ENCODE data around the gene STK39. TPM values are rescaled to one million over a fixed set of nuclear protein-coding genes. Genes with fewer than 3 reads are reported as not detected.

Gene STK39
- total RNA-seq, 1 donor from 2014 or later = 31.9 TPM

GRCh38 chr2:168032091-168032490 is 215.3 kb downstream of the STK39 start:
- H3K9me3 Mint-ChIP-seq (ENCODE audit: low read depth) = no peaks in the 10 kb centered on the region
- DNase-seq (ENCODE audit: low spot score) = no peak
- peak overlapping the region; percentile 98 for H3K27ac Mint-ChIP-seq (ENCODE audit: unreplicated experiment)
- no peaks in the 10 kb centered on the region for H3K27me3 Mint-ChIP-seq (ENCODE audit: low read depth)
- no peak overlapping the region for H3K4me3 Mint-ChIP-seq (ENCODE audit: unreplicated experiment)
- peaks cover 9% of the 10 kb centered on the region for H3K36me3 Mint-ChIP-seq (ENCODE audit: low read depth)
- no peak for TF ChIP-seq CTCF (IDR thresholded peaks at IDR 0.05)
- peaks cover 65% of the 10 kb centered on the region for H3K4me1 Mint-ChIP-seq (ENCODE audit: low read depth)

GRCh38 chr2:168030862-168031624 is 216.4 kb downstream of the STK39 start:
- peaks cover 9% of the 10 kb centered on the region for H3K36me3 Mint-ChIP-seq (ENCODE audit: low read depth)
- H3K4me3 Mint-ChIP-seq (ENCODE audit: unreplicated experiment) = peak overlapping the region; percentile 27
- peak overlapping the region; percentile 98 for H3K27ac Mint-ChIP-seq (ENCODE audit: unreplicated experiment)
- H3K9me3 Mint-ChIP-seq (ENCODE audit: low read depth) = no peaks in the 10 kb centered on the region
- no peak for TF ChIP-seq CTCF (IDR thresholded peaks at IDR 0.05)
- DNase-seq (ENCODE audit: low spot score) = no peak
- peaks cover 68% of the 10 kb centered on the region for H3K4me1 Mint-ChIP-seq (ENCODE audit: low read depth)
- no peaks in the 10 kb centered on the region for H3K27me3 Mint-ChIP-seq (ENCODE audit: low read depth)

GRCh38 chr2:168029071-168029470 is 218.3 kb downstream of the STK39 start:
- H3K36me3 Mint-ChIP-seq (ENCODE audit: low read depth) = peaks cover 13% of the 10 kb centered on the region
- TF ChIP-seq CTCF (IDR thresholded peaks at IDR 0.05) = no peak
- no peaks in the 10 kb centered on the region for H3K9me3 Mint-ChIP-seq (ENCODE audit: low read depth)
- no peak overlapping the region for H3K4me3 Mint-ChIP-seq (ENCODE audit: unreplicated experiment)
- no peak for DNase-seq (ENCODE audit: low spot score)
- H3K4me1 Mint-ChIP-seq (ENCODE audit: low read depth) = peaks cover 80% of the 10 kb centered on the region
- H3K27ac Mint-ChIP-seq (ENCODE audit: unreplicated experiment) = peak overlapping the region; percentile 98
- H3K27me3 Mint-ChIP-seq (ENCODE audit: low read depth) = no peaks in the 10 kb centered on the region

GRCh38 chr2:168028362-168028761 is 219.0 kb downstream of the STK39 start:
- Mint-ChIP-seq H3K27me3 (ENCODE audit: low read depth) (no peaks in the 10 kb centered on the region), H3K4me3 (ENCODE audit: unreplicated experiment) (no peak overlapping the region), H3K36me3 (ENCODE audit: low read depth) (peaks cover 13% of the 10 kb centered on the region), H3K4me1 (ENCODE audit: low read depth) (peaks cover 80% of the 10 kb centered on the region), H3K9me3 (ENCODE audit: low read depth) (no peaks in the 10 kb centered on the region), H3K27ac (ENCODE audit: unreplicated experiment) (peak overlapping the region; percentile 98)
- no peak for TF ChIP-seq CTCF (IDR thresholded peaks at IDR 0.05)
- no peak for DNase-seq (ENCODE audit: low spot score)

GRCh38 chr2:168025487-168026202 is 221.8 kb downstream of the STK39 start:
- H3K4me1 Mint-ChIP-seq (ENCODE audit: low read depth) = peaks cover 70% of the 10 kb centered on the region
- H3K4me3 Mint-ChIP-seq (ENCODE audit: unreplicated experiment) = no peak overlapping the region
- no peak for DNase-seq (ENCODE audit: low spot score)

More at GRCh38 chr2:168025487-168026202, 221.8 kb downstream of the STK39 start:
- no peaks in the 10 kb centered on the region for H3K27me3 Mint-ChIP-seq (ENCODE audit: low read depth)
- peak overlapping the region; percentile 65 for H3K27ac Mint-ChIP-seq (ENCODE audit: unreplicated experiment)
- H3K9me3 Mint-ChIP-seq (ENCODE audit: low read depth) = no peaks in the 10 kb centered on the region
- H3K36me3 Mint-ChIP-seq (ENCODE audit: low read depth) = peaks cover 11% of the 10 kb centered on the region
- TF ChIP-seq CTCF (IDR thresholded peaks at IDR 0.05) = no peak

Measured in chondrocyte (in vitro differentiated cells).